GM12878 (cell line): Measurements from ENCODE around the gene TAF11L6. TPM values are rescaled to one million over a fixed set of nuclear protein-coding genes. Genes with fewer than 3 reads are reported as not detected.

Experiments used
- ATAC-seq: fragments of 200-7000 bp; cut with Tn5 transposase; 3 replicates; pipeline ENCODE4 v1.9.1; 2020; ENCODE audit warnings: mild to moderate bottlenecking, moderate library complexity
- BruUV-seq: library from RNA; stranded (reverse); fragments of 400-500 nt; replicated peaks from 2 replicates; lab custom pipeline; 2021; lab: Mats Ljungman, UMichigan
- CTCF ChIA-PET: fragments of 300-600 bp; sonication (Branson Sonifier 250); formaldehyde crosslinking; extraction: SDS; loops from one replicate; lab custom pipeline; 2021; ENCODE audit warnings: inconsistent platforms; lab: Yijun Ruan, JAX
- POLR2A ChIA-PET: fragments of 350-600 bp; formaldehyde crosslinking; extraction: SDS; loops from one replicate; lab custom pipeline; 2021; ENCODE audit warnings: inconsistent platforms; lab: Charles Lee
- RAD21 ChIA-PET: fragments of 300-600 bp; sonication (Branson Sonifier 250); formaldehyde crosslinking; loops from one replicate; lab custom pipeline; 2023; ENCODE audit warnings: antibody characterized with exemption; ENCODE audit not compliant: unreplicated experiment; lab: Charles Lee
- SMC1A ChIA-PET: fragments of 300-600 bp; sonication (Branson Sonifier 250); formaldehyde crosslinking; loops from one replicate; lab custom pipeline; 2023; ENCODE audit not compliant: unreplicated experiment, uncharacterized antibody; lab: Charles Lee
- DNase-seq: peaks from one replicate; pipeline ENCODE4 v3.0.0-alpha.2; 2011; ENCODE audit warnings: low read depth, low spot score
- FAIRE-seq: peaks from 3 replicates; lab custom pipeline; 2011; peaks lifted over from hg19 to GRCh38; lab: Jason Lieb, UNC
- H2AFZ ChIP-seq: 2 replicates; pipeline ENCODE4 v1.6.0; 2011; ENCODE audit warnings: low read depth, low read length, control low read depth; ENCODE audit not compliant: control insufficient read depth
- H3K27ac ChIP-seq: 2 replicates; pipeline ENCODE4 v1.5.1; 2011; ENCODE audit warnings: control low read depth; ENCODE audit not compliant: control insufficient read depth, insufficient read depth
- H3K27me3 ChIP-seq, 2 experiments: replicated peaks in 1 of 2; 2 replicates each; pipeline versions ENCODE4 v1.6.0 to v1.6.1; 2011; ENCODE audit warnings: low read length in 1 of 2; ENCODE audit not compliant: control insufficient read depth in 2 of 2, insufficient read depth in 2 of 2
- H3K36me3 ChIP-seq, 2 experiments: 2 replicates each; pipeline ENCODE4 v1.5.1; 2011; ENCODE audit warnings: low read length in 1 of 2; ENCODE audit not compliant: control insufficient read depth in 2 of 2, insufficient read depth in 2 of 2
- H3K4me1 ChIP-seq: 2 replicates; pipeline ENCODE4 v1.6.1; 2011; ENCODE audit warnings: mild to moderate bottlenecking, low read length, moderate library complexity, mixed read lengths; ENCODE audit not compliant: control insufficient read depth, insufficient read depth
- H3K4me2 ChIP-seq: 2 replicates; pipeline ENCODE4 v1.6.0; 2011; ENCODE audit warnings: control low read depth; ENCODE audit not compliant: control insufficient read depth, insufficient read depth
- H3K4me3 ChIP-seq: fragments of 200-600 bp; sonication (generic); 2 replicates; pipeline ENCODE4 v1.5.1; 2016
- H3K79me2 ChIP-seq: 2 replicates; pipeline ENCODE4 v1.6.0; 2011; ENCODE audit warnings: low read length; ENCODE audit not compliant: control insufficient read depth, insufficient read depth
- H3K9ac ChIP-seq: 2 replicates; pipeline ENCODE4 v1.8.0; 2011; ENCODE audit warnings: low read length, control low read depth, mixed read lengths; ENCODE audit not compliant: control insufficient read depth, insufficient read depth
- H3K9me3 ChIP-seq: replicated peaks from 3 replicates; pipeline ENCODE4 v1.5.1; 2011; ENCODE audit warnings: mild to moderate bottlenecking, low read length; ENCODE audit not compliant: control insufficient read depth, insufficient read depth
- H4K20me1 ChIP-seq: 2 replicates; pipeline ENCODE4 v1.6.0; 2011; ENCODE audit not compliant: control insufficient read depth, insufficient read depth
- CEBPZ ChIP-seq: fragments of 150-350 bp; IDR thresholded peaks from 2 replicates; pipeline ENCODE4 v1.6.1; 2016; ENCODE audit warnings: low read depth, low read length
- ESRRA ChIP-seq: IDR thresholded peaks from 2 replicates; pipeline ENCODE4 v1.6.1; 2012; ENCODE audit warnings: mild to moderate bottlenecking, low read length, improper control_type of control experiment
- ETV6 ChIP-seq, 2 experiments: fragments of 450-650 bp in 1 of 2; IDR thresholded peaks in 1 of 2; conservative IDR thresholded peaks in 1 of 2; 2 replicates each; pipeline ENCODE4 v1.6.1; 2014; ENCODE audit warnings: antibody characterized with exemption in 1 of 2, borderline replicate concordance in 1 of 2, low read depth in 1 of 2, mild to moderate bottlenecking in 1 of 2, moderate library complexity in 1 of 2
- FOXK2 ChIP-seq: fragments of 450-650 bp; IDR thresholded peaks from 2 replicates; pipeline ENCODE4 v1.6.1; 2017; ENCODE audit warnings: mild to moderate bottlenecking, moderate library complexity
- REST ChIP-seq: IDR thresholded peaks from 2 replicates; pipeline ENCODE4 v1.6.1; 2012; ENCODE audit warnings: mild to moderate bottlenecking, low read depth, low read length
- SREBF1 ChIP-seq: IDR thresholded peaks from 2 replicates; pipeline ENCODE4 v1.6.1; 2012; ENCODE audit warnings: mild to moderate bottlenecking, low read length
- SUPT20H ChIP-seq: IDR thresholded peaks from 2 replicates; pipeline ENCODE4 v1.6.1; 2011; ENCODE audit warnings: low read depth, mild to moderate bottlenecking, low read length, moderate library complexity, borderline replicate concordance; ENCODE audit not compliant: control insufficient read depth
- USF1 ChIP-seq: IDR thresholded peaks from 2 replicates; pipeline ENCODE4 v1.6.1; 2011; ENCODE audit warnings: borderline replicate concordance, low read depth, mild to moderate bottlenecking, moderate library complexity, mixed read lengths, low read length; ENCODE audit not compliant: insufficient read depth; ENCODE audit errors: extremely low read length
- ZNF24 ChIP-seq: fragments of 450-650 bp; IDR thresholded peaks from 2 replicates; pipeline ENCODE4 v1.6.1; 2017; ENCODE audit warnings: antibody characterized with exemption, mild to moderate bottlenecking
- WGBS: methylation state at CpG from one replicate; pipeline ENCODE4 v1.1.6; 2016; ENCODE audit warnings: low lambda C conversion rate; ENCODE audit not compliant: insufficient replicate concordance, insufficient coverage; ENCODE audit errors: missing lambda C conversion rate; 5-methylcytosine and 5-hydroxymethylcytosine counted together
- in situ Hi-C: fragments of 300-500 bp; cut with MboI; formaldehyde crosslinking; loops from 9 replicates; pipeline ENCODE4 v1.14.3; 2018; ENCODE audit warnings: mixed read lengths
- intact Hi-C: fragments of 100-400 bp; cut with micrococcal nuclease; formaldehyde crosslinking; loops from one replicate; pipeline ENCODE4 v1.14.2; 2022; ENCODE audit not compliant: unreplicated experiment
- polyA plus RNA-seq, 11 experiments: library from polyadenylated mRNA; depleted of rRNA in 4 of 11; unstranded in 6 of 11; stranded (reverse) in 5 of 11; fragments of >200 nt; fragmentation: Nextera tagmentation in 4 of 11; fragmentation: Illumina TruSeq in 1 of 11; extraction: Ambion mirVana in 4 of 11; extraction: Trizol in 1 of 11; gene quantifications; 1 replicate in 1 of 11; 2 replicates in 10 of 11; pipeline versions ENCODE4 v1.2.1 to v1.2.3, GENCODE V29; 2011 to 2016; ENCODE audit warnings: inconsistent platforms in 2 of 11, missing spikeins in 2 of 11, low read depth in 1 of 11
- total RNA-seq, 4 experiments: library from RNA; depleted of rRNA in 3 of 4; stranded (reverse); fragments of >200 nt in 3 of 4; fragmentation: Illumina TruSeq in 1 of 4; extraction: Trizol in 1 of 4; gene quantifications; 2 replicates each; pipeline versions ENCODE4 v1.2.1 to v1.2.3, GENCODE V29; 2013 to 2021
- TF ChIP-seq, protein P1 (sequence below): fragments of 450-650 bp; IDR thresholded peaks from 2 replicates; pipeline ENCODE4 v1.6.1; 2016; ENCODE audit warnings: mild to moderate bottlenecking
- TF ChIP-seq, protein P2 (sequence below): fragments of 450-650 bp; IDR thresholded peaks from 2 replicates; pipeline ENCODE4 v1.6.1; 2017; ENCODE audit warnings: low read depth, mild to moderate bottlenecking, moderate library complexity

Gene TAF11L6
- total and polyA plus RNA-seq, 10 of the 15 experiments (the other 5 are each of a cell fraction or from before 2014, with no cell fraction given): not detected

DNA sequence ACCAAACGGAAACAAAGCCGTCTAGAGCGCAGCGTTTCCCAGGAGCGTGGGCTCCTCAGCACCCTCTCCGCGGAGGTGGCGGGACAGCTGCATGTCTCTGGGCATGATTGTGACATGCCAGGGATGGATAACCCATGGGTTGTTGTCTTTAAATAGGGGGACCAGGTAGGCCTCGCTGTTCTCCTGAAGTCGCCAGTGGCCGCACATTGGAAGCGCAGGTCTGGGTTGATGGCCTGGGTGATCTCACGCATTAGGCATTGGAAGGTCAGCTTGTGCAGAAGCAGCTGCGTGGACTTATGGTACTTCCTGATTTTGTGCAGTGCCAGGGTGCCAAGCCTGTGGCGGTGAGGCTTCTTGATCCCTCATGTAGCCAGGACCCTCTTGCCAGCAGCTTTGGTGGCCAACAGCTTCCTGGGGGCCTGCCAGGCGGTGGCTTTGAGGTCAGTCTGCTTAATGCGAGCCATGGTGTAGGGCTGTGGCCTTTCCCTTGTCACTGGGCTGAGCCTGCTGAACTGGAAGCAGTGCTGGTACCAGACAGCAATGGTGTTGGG lies 16.6 kb upstream of the TAF11L6 start:
- no peak overlapping the region for H3K9ac ChIP-seq
- H4K20me1 ChIP-seq: no peaks in the 10 kb centered on the region
- no peak overlapping the region for H3K27ac ChIP-seq
- WGBS: 63% methylated on average over 17 of the region's 17 CpGs
- RAD21 ChIA-PET: no interaction called here
- intact Hi-C loops (no loop called here), in situ Hi-C loops (no loop called here)
- no peak overlapping the region for H3K4me3 ChIP-seq
- no peak overlapping the region for H2AFZ ChIP-seq
- CTCF ChIA-PET: no interaction called here
- DNase-seq (no peak), ATAC-seq (no peak), FAIRE-seq (no peak)
- no peaks in the 10 kb centered on the region; the same call in 2 of the 3 replicates for H3K9me3 ChIP-seq
- H3K4me2 ChIP-seq: no peak overlapping the region
- BruUV-seq: no TSS peak
- H3K79me2 ChIP-seq: no peaks in the 10 kb centered on the region
- no peaks in the 10 kb centered on the region for H3K4me1 ChIP-seq
- no peaks in the 10 kb centered on the region for H3K36me3 ChIP-seq
- POLR2A ChIA-PET: no interaction called here
- no peaks in the 10 kb centered on the region for H3K27me3 ChIP-seq
- SMC1A ChIA-PET: no interaction called here
- TF ChIP-seq CEBPZ: no peak
- TF ChIP-seq ZNF24: no peak
- TF ChIP-seq, protein P1, sequence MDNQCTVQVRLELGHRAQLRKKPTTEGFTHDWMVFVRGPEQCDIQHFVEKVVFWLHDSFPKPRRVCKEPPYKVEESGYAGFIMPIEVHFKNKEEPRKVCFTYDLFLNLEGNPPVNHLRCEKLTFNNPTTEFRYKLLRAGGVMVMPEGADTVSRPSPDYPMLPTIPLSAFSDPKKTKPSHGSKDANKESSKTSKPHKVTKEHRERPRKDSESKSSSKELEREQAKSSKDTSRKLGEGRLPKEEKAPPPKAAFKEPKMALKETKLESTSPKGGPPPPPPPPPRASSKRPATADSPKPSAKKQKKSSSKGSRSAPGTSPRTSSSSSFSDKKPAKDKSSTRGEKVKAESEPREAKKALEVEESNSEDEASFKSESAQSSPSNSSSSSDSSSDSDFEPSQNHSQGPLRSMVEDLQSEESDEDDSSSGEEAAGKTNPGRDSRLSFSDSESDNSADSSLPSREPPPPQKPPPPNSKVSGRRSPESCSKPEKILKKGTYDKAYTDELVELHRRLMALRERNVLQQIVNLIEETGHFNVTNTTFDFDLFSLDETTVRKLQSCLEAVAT: no peak
- TF ChIP-seq FOXK2: no peak
- no peak for TF ChIP-seq SREBF1
- TF ChIP-seq ESRRA: no peak
- no peak for TF ChIP-seq REST
- TF ChIP-seq, protein P2, sequence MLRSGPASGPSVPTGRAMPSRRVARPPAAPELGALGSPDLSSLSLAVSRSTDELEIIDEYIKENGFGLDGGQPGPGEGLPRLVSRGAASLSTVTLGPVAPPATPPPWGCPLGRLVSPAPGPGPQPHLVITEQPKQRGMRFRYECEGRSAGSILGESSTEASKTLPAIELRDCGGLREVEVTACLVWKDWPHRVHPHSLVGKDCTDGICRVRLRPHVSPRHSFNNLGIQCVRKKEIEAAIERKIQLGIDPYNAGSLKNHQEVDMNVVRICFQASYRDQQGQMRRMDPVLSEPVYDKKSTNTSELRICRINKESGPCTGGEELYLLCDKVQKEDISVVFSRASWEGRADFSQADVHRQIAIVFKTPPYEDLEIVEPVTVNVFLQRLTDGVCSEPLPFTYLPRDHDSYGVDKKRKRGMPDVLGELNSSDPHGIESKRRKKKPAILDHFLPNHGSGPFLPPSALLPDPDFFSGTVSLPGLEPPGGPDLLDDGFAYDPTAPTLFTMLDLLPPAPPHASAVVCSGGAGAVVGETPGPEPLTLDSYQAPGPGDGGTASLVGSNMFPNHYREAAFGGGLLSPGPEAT: no peak
- no peak for TF ChIP-seq SUPT20H
- TF ChIP-seq USF1: no peak
- no peak for TF ChIP-seq ETV6 (conservative IDR thresholded peaks at IDR 0.05 in 1 of 2, IDR thresholded peaks at IDR 0.05 in 1 of 2; ENCODE audit: borderline replicate concordance in 1 of 2, low read depth in 1 of 2)
